PC-3 (cell line): Measurements from ENCODE around the gene GAL. TPM values are rescaled to one million over a fixed set of nuclear protein-coding genes. Genes with fewer than 3 reads are reported as not detected.

Experiments
- ATAC-seq: fragments of 200-7000 bp; cut with Tn5 transposase; 2 replicates; pipeline ENCODE4 v1.9.1; 2020; ENCODE audit warnings: mild to moderate bottlenecking, moderate library complexity
- BruUV-seq: library from RNA; stranded (reverse); fragments of 400-500 nt; replicated peaks from 2 replicates; lab custom pipeline; 2021; lab: Mats Ljungman, UMichigan
- CTCF ChIA-PET: fragments of 300-600 bp; sonication (Branson Sonifier 250); formaldehyde crosslinking; loops from one replicate; lab custom pipeline; 2022; ENCODE audit warnings: antibody characterized with exemption; lab: Charles Lee
- POLR2A ChIA-PET: fragments of 300-600 bp; sonication (Branson Sonifier 250); formaldehyde crosslinking; loops from one replicate; lab custom pipeline; 2022; ENCODE audit warnings: antibody characterized with exemption; ENCODE audit not compliant: unreplicated experiment; lab: Charles Lee
- DNase-seq: peaks from one replicate; pipeline ENCODE4 v3.0.0-alpha.2; 2015
- H2AFZ ChIP-seq: fragments of 300-600 bp; sonication (generic); 2 replicates; pipeline ENCODE4 v1.6.0; 2016; ENCODE audit warnings: antibody characterized with exemption, low read length
- H3F3A ChIP-seq: fragments of 300-600 bp; sonication (generic); one replicate; pipeline ENCODE4 v1.6.0; 2017; ENCODE audit warnings: antibody characterized with exemption, low read length, control low read depth, mild to moderate bottlenecking; ENCODE audit not compliant: unreplicated experiment
- H3K27ac ChIP-seq: fragments of 300-600 bp; sonication (generic); 2 replicates; pipeline ENCODE4 v1.5.1; 2016; ENCODE audit warnings: mild to moderate bottlenecking, low read length
- H3K27me3 ChIP-seq: fragments of 300-600 bp; sonication (generic); 2 replicates; pipeline ENCODE4 v1.6.1; 2016; ENCODE audit warnings: low read length, mixed read lengths
- H3K36me3 ChIP-seq: fragments of 300-600 bp; sonication (generic); 2 replicates; pipeline ENCODE4 v1.6.1; 2016; ENCODE audit warnings: low read depth, mixed run types, low read length, mixed read lengths
- H3K4me1 ChIP-seq: fragments of 300-600 bp; sonication (generic); 2 replicates; pipeline ENCODE4 v1.5.1; 2016; ENCODE audit warnings: low read length; ENCODE audit not compliant: insufficient read depth
- H3K4me2 ChIP-seq: fragments of 300-600 bp; sonication (generic); 2 replicates; pipeline ENCODE4 v1.6.0; 2016; ENCODE audit warnings: low read length
- H3K4me3 ChIP-seq: fragments of 300-600 bp; sonication (generic); 2 replicates; pipeline ENCODE4 v1.5.1; 2016; ENCODE audit warnings: mild to moderate bottlenecking, low read length, mixed read lengths
- H3K79me2 ChIP-seq: fragments of 300-600 bp; sonication (generic); 2 replicates; pipeline ENCODE4 v1.6.1; 2017; ENCODE audit warnings: low read length, mixed read lengths
- H3K9ac ChIP-seq: fragments of 300-600 bp; sonication (generic); 2 replicates; pipeline ENCODE4 v1.6.0; 2016; ENCODE audit warnings: mild to moderate bottlenecking, low read length
- H3K9me2 ChIP-seq: fragments of 300-600 bp; sonication (generic); replicated peaks from 2 replicates; pipeline ENCODE4 v1.6.1; 2016; ENCODE audit warnings: mixed run types, low read length, mixed read lengths
- H3K9me3 ChIP-seq: fragments of 300-600 bp; sonication (generic); 2 replicates; pipeline ENCODE4 v1.6.1; 2016; ENCODE audit warnings: low read length, mixed read lengths
- H4K20me1 ChIP-seq: fragments of 300-600 bp; sonication (generic); 2 replicates; pipeline ENCODE4 v1.6.1; 2016; ENCODE audit warnings: low read length, mixed read lengths
- EZH2 ChIP-seq: fragments of 300-600 bp; sonication (generic); IDR thresholded peaks from one replicate; pipeline ENCODE4 v1.6.1; 2017; ENCODE audit warnings: antibody characterized with exemption, mild to moderate bottlenecking, low read length; ENCODE audit not compliant: unreplicated experiment
- EZH2phosphoT487 ChIP-seq: fragments of 300-600 bp; sonication (generic); IDR thresholded peaks from 2 replicates; pipeline ENCODE4 v1.6.1; 2018; ENCODE audit warnings: mild to moderate bottlenecking, antibody characterized with exemption, low read length, borderline replicate concordance
- intact Hi-C: fragments of 100-400 bp; cut with micrococcal nuclease; formaldehyde crosslinking; loops from 2 replicates; pipeline ENCODE4 v1.9.0; 2023
- total RNA-seq: library from RNA; depleted of rRNA; stranded (reverse); fragments of >200 nt; gene quantifications from 2 replicates; pipeline ENCODE4 v1.2.3, GENCODE V29; 2014
- TF ChIP-seq, protein P1 (sequence below): fragments of 300-600 bp; sonication (generic); conservative IDR thresholded peaks from 2 replicates; pipeline ENCODE4 v1.5.1; 2017; ENCODE audit warnings: antibody characterized with exemption, low read depth, mild to moderate bottlenecking, low read length

The GAL gene
- total RNA-seq, 1 experiment from 2014 or later, result 32.2 TPM

GRCh38 chr11:68687986-68688385, 3.6 kb downstream of the GAL start:
- ATAC-seq, result no peak
- Histone ChIP-seq H3K27me3 (peaks cover 20% of the 10 kb centered on the region), H3K9me2 (no peaks in the 10 kb centered on the region), H3K27ac (no peak overlapping the region), H2AFZ (no peak overlapping the region), H3F3A (no peaks in the 10 kb centered on the region), H3K9ac (no peak overlapping the region), H3K9me3 (no peaks in the 10 kb centered on the region), H3K79me2 (no peaks in the 10 kb centered on the region), H3K36me3 (no peaks in the 10 kb centered on the region), H4K20me1 (no peaks in the 10 kb centered on the region), H3K4me3 (no peak overlapping the region), H3K4me1 (peaks cover 3% of the 10 kb centered on the region; the same call in 1 of the 2 replicates), H3K4me2 (no peak overlapping the region)
- intact Hi-C loops, result no loop called here
- DNase-seq, result no peak
- TF ChIP-seq EZH2phosphoT487, result no peak
- no peak for TF ChIP-seq EZH2
- TF ChIP-seq, protein P1, sequence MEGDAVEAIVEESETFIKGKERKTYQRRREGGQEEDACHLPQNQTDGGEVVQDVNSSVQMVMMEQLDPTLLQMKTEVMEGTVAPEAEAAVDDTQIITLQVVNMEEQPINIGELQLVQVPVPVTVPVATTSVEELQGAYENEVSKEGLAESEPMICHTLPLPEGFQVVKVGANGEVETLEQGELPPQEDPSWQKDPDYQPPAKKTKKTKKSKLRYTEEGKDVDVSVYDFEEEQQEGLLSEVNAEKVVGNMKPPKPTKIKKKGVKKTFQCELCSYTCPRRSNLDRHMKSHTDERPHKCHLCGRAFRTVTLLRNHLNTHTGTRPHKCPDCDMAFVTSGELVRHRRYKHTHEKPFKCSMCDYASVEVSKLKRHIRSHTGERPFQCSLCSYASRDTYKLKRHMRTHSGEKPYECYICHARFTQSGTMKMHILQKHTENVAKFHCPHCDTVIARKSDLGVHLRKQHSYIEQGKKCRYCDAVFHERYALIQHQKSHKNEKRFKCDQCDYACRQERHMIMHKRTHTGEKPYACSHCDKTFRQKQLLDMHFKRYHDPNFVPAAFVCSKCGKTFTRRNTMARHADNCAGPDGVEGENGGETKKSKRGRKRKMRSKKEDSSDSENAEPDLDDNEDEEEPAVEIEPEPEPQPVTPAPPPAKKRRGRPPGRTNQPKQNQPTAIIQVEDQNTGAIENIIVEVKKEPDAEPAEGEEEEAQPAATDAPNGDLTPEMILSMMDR, result no peak
- ChIA-PET POLR2A (no interaction called here), CTCF (no interaction called here)
- BruUV-seq, result no TSS peak

GRCh38 chr11:68688881-68689280, 4.5 kb downstream of the GAL start:
- BruUV-seq, result no TSS peak
- POLR2A ChIA-PET, result interaction anchor here (0.7 kb wide), 1 partner anchor 126 kb away, joined by 3 read pairs; no protein-coding TSS in a partner anchor

More at GRCh38 chr11:68688881-68689280, 4.5 kb downstream of the GAL start:
- intact Hi-C loops, result no loop called here
- Histone ChIP-seq H3K9ac (no peak overlapping the region), H4K20me1 (no peaks in the 10 kb centered on the region), H3K27me3 (peaks cover 16% of the 10 kb centered on the region), H3K27ac (no peak overlapping the region), H3K4me3 (no peak overlapping the region), H3K9me3 (no peaks in the 10 kb centered on the region), H3K36me3 (no peaks in the 10 kb centered on the region), H2AFZ (no peak overlapping the region), H3F3A (no peaks in the 10 kb centered on the region), H3K4me1 (peaks cover 3% of the 10 kb centered on the region; the same call in 1 of the 2 replicates), H3K9me2 (no peaks in the 10 kb centered on the region), H3K79me2 (no peaks in the 10 kb centered on the region), H3K4me2 (no peak overlapping the region)
- no peak for ATAC-seq
- CTCF ChIA-PET, result no interaction called here
- no peak for DNase-seq
- TF ChIP-seq, protein P1, result no peak
- TF ChIP-seq EZH2phosphoT487, result no peak
- no peak for TF ChIP-seq EZH2
